CD4-positive, CD25-positive, alpha-beta regulatory T cell (primary cell): Measurements from ENCODE around the gene SMPD1. TPM values are rescaled to one million over a fixed set of nuclear protein-coding genes. Genes with fewer than 3 reads are reported as not detected.

Experiments used
- ATAC-seq, 2 donors: fragments of 150-1000 bp; cut with Tn5 transposase; one replicate each; pipeline ENCODE4 v1.10.0; 2021; ENCODE audit warnings: low read depth in 2 of 2, moderate number of reproducible peaks in 2 of 2, moderate library complexity in 1 of 2
- DNase-seq, 3 donors: peaks; one replicate each; pipeline versions ENCODE4 v3.0.0 to v3.0.0-alpha.2; 2012 to 2022; ENCODE audit warnings: mixed read lengths in 1 of 3
- H3K27ac ChIP-seq: one replicate; pipeline ENCODE4 v1.7.0; 2013; ENCODE audit warnings: mild to moderate bottlenecking, low read length; ENCODE audit not compliant: insufficient read depth, poor library complexity, severe bottlenecking
- H3K27me3 ChIP-seq: one replicate; pipeline ENCODE4 v1.7.0; 2013; ENCODE audit warnings: low read length; ENCODE audit not compliant: control insufficient read depth, insufficient read depth
- H3K36me3 ChIP-seq: one replicate; pipeline ENCODE4 v1.7.0; 2013; ENCODE audit warnings: mild to moderate bottlenecking, low read length, moderate library complexity; ENCODE audit not compliant: control insufficient read depth, insufficient read depth
- H3K4me1 ChIP-seq: 2 replicates; pipeline ENCODE4 v1.7.0; 2013; ENCODE audit warnings: mild to moderate bottlenecking, low read length; ENCODE audit not compliant: insufficient read depth, control insufficient read depth, poor library complexity, severe bottlenecking
- H3K4me3 ChIP-seq: one replicate; pipeline ENCODE4 v1.7.0; 2013; ENCODE audit warnings: low read depth, mild to moderate bottlenecking, low read length, moderate library complexity
- H3K9me3 ChIP-seq, 2 experiments: 1 replicate in 1 of 2; 2 replicates in 1 of 2; pipeline ENCODE4 v1.7.0; 2013; ENCODE audit warnings: low read length in 2 of 2, mild to moderate bottlenecking in 1 of 2, moderate library complexity in 1 of 2; ENCODE audit not compliant: control insufficient read depth in 2 of 2
- H3K27ac Mint-ChIP-seq, 3 donors: one replicate each; pipeline ENCODE4 v1.8.0; 2020 to 2022; ENCODE audit warnings: mild to moderate bottlenecking in 3 of 3, mixed read lengths in 3 of 3, moderate library complexity in 2 of 3
- H3K27me3 Mint-ChIP-seq: one replicate; pipeline ENCODE4 v1.8.0; 2022; ENCODE audit warnings: mild to moderate bottlenecking, mixed read lengths
- H3K36me3 Mint-ChIP-seq: one replicate; pipeline ENCODE4 v1.8.0; 2020; ENCODE audit warnings: mixed read lengths
- H3K4me1 Mint-ChIP-seq, 4 donors: one replicate each; pipeline ENCODE4 v1.8.0; 2020 to 2022; ENCODE audit warnings: mixed read lengths in 4 of 4, mild to moderate bottlenecking in 1 of 4
- H3K4me3 Mint-ChIP-seq, 4 donors: one replicate each; pipeline ENCODE4 v1.8.0; 2020 to 2022; ENCODE audit warnings: mild to moderate bottlenecking in 4 of 4, mixed read lengths in 4 of 4, moderate library complexity in 3 of 4
- H3K9me3 Mint-ChIP-seq, 7 donors: one replicate each; pipeline ENCODE4 v1.8.0; 2020 to 2022; ENCODE audit warnings: mixed read lengths in 7 of 7, mild to moderate bottlenecking in 3 of 7, moderate library complexity in 2 of 7
- polyA plus RNA-seq, 4 donors: library from polyadenylated mRNA; unstranded; fragments of 300-500 nt; fragmentation: Illumina TruSeq; gene quantifications; one replicate each; pipeline ENCODE4 v1.2.3, GENCODE V29; 2021
- total RNA-seq: library from RNA; stranded (reverse); gene quantifications from one replicate; pipeline ENCODE4 v1.2.3, GENCODE V29; 2022

Gene SMPD1
- total and polyA plus RNA-seq, 5 donors from 2014 or later = 11.4 to 43.7 (median 13.5) TPM

DNA sequence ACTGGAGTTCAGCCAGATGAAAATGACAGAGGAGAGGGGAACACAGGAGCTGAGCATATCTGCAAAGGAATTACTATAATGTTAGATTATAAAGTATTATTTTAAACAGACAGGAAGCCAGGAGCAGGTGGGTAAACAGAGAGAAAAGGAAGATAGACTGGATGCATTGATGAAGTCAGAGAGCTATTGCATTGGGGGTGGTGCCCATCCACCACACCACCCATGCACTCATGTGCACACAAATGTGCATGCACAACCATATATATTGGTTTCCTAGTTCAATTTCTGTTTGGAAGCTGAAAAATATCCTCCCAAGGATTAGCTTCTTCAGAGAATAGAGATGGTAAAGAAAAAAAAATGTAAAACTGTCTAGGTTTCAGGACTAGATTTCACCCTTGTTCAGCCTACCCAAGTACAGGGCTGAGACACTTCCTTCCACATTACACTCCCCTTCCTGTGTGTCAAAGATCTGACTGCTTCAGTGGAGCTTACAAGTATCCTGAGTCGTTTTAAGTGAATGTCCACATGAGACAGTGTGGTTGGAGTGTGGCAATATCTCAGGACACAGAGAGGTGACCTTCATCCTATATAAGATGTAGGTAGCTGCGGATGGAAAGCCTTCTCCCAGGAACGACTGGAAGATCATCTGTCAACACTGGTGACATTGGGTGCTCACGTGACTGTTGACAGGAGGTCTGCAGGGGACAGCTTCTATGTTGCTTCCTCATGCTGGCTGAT lies 12.2 kb upstream of the SMPD1 start:
- H3K9me3 ChIP-seq = no peaks in the 10 kb centered on the region
- Mint-ChIP-seq H3K9me3 (no peaks in the 10 kb centered on the region), H3K27me3 (no peaks in the 10 kb centered on the region), H3K27ac (peak overlapping the region; percentile 74 to 82 (median 81)), H3K36me3 (no peaks in the 10 kb centered on the region), H3K4me1 (peaks cover 4 to 33% (median 20%) of the 10 kb centered on the region in 4 donors), H3K4me3 (peak overlapping the region in 3 of 4 donors; percentile 33 to 74 (median 44))
- H3K36me3 ChIP-seq = no peaks in the 10 kb centered on the region
- peaks cover 19% of the 10 kb centered on the region for H3K4me1 ChIP-seq
- H3K27ac ChIP-seq = no peak overlapping the region
- no peaks in the 10 kb centered on the region for H3K27me3 ChIP-seq
- ATAC-seq = peak; percentile 75 to 82
- peak in 1 of 3 donors; percentile 77 for DNase-seq
- peak overlapping the region; percentile 38 for H3K4me3 ChIP-seq

DNA sequence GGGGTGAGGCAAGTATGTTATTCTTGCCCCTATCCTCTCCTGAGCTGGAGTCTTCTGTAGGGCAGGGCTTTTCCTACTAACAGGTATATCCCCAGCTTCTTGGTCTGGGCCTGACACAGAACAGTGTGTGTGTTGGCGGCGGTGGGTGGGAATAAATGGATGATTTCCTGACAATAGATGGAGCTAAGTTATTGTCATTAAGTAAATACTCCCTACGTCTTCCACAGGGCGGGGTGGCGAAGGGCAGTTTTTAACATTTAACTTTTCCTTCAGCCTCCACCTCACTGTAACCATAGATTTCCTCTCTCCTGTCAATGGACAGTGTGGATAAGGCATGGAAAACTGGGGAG lies 11.7 kb upstream of the SMPD1 start:
- Mint-ChIP-seq H3K27ac (peak overlapping the region; percentile 74 to 81 (median 81)), H3K4me1 (peaks cover 4 to 33% (median 22%) of the 10 kb centered on the region in 4 donors), H3K36me3 (no peaks in the 10 kb centered on the region), H3K4me3 (peak overlapping the region in 3 of 4 donors; percentile 33 to 74 (median 44)), H3K9me3 (no peaks in the 10 kb centered on the region), H3K27me3 (no peaks in the 10 kb centered on the region)
- ATAC-seq (no peak), DNase-seq (no peak)
- Histone ChIP-seq H3K27ac (no peak overlapping the region), H3K9me3 (no peaks in the 10 kb centered on the region), H3K36me3 (no peaks in the 10 kb centered on the region), H3K4me1 (peaks cover 19% of the 10 kb centered on the region), H3K4me3 (no peak overlapping the region), H3K27me3 (no peaks in the 10 kb centered on the region)

DNA sequence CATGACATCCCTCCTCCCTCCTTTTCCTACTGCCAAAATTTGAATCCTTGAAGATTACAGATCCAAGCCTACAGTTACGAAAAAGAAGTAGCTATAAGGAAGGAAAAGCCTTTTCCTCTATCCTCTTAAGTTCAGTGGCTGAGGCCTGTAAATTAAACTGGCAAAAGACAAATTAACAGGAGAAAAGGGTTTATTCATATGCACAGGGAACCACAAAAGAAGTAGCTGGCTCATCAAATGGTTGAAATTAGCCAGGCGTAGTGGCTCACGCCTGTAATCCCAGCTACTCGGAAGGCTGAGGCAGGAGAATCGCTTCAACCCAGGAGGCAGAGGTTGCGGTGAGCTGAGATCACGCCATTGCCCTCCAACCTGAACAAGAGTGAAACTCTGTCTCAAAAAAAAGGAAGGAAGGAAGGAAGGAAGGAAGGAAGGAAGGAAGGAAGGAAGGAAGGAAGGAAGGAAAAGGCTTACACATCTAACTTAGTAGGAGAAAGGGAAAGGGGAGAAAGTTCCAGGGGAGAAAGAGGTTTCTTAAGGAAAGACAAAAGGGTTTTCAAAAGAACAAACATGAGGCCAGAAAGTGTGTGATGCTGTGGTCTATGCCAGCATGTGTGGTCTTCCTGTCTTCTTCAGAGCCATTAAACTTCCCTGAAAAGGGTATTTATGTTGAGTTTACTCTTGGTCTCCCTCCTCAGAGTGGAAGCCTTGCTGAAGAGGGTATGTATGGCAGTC lies 5.1 kb upstream of the SMPD1 start:
- H3K4me1 ChIP-seq = peaks cover 9% of the 10 kb centered on the region
- H3K27me3 ChIP-seq = no peaks in the 10 kb centered on the region
- no peak for DNase-seq

DNA sequence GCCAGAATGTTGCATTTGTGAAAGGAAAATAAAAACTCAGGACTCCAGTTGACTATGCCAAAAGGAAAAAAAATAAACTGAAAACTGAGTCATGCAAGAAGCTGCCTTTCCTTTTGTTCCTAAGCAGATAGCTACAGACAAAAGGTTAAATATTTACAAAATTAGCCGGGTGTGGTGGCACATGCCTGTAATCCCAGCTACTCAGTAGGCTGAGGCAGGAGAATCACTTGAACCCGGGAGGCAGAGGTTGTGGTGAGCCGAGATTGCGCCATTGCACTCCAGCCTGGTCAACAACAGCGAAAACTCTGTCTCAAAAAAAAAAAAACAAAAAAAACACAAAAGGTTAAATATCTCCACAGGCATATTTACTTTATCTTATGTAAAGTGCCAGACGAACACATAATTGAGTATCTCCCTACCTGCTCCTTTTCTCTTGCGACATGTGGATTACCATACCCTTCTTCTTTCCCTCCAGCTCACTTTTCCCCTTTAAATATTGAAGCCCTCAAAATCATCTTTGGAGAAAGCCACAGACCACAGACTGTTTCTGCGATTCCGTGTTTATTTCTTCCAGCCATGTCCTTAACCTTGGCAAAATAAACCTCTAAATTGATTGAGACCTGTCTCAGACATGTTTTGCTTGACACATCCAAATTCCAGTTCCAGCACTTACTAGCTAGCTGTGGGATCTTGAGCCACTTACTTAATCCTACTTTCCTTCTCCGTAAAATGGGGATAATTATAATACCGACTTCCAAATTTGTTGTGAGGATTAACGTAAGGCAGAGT lies 2.3 kb upstream of the SMPD1 start:
- no peak for DNase-seq
- H3K27ac Mint-ChIP-seq = peak overlapping the region; percentile 26 to 90 (median 72)
- no peak for ATAC-seq

More for the DNA sequence above, 5.1 kb upstream of the SMPD1 start:
- Mint-ChIP-seq H3K9me3 (no peaks in the 10 kb centered on the region), H3K36me3 (no peaks in the 10 kb centered on the region), H3K27me3 (no peaks in the 10 kb centered on the region), H3K4me3 (peak overlapping the region in 1 of 4 donors; percentile 7), H3K4me1 (peaks cover 13 to 35% (median 23%) of the 10 kb centered on the region in 4 donors), H3K27ac (peak overlapping the region in 2 of 3 donors; percentile 65 to 69)
- Histone ChIP-seq H3K4me3 (no peak overlapping the region), H3K9me3 (no peaks in the 10 kb centered on the region), H3K36me3 (no peaks in the 10 kb centered on the region), H3K27ac (no peak overlapping the region)
- ATAC-seq = no peak

DNA sequence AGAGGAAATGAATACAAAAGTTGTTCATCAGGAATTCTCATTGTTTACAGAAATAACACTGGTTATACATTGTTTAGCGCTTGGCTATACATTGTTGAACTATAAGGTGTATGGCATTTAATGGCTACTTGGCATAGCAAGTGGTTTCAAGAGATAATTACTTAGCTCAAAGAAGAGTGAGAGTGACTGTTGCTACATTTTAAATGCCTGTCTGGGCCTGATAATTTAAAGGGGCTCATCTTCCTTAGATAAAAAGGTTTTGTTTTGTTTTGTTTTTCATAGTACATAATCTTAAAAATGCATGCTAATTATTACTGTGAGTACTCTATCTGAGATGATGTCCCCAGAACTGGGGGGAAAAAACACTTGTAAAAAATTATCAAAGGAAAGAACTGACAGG lies 1.5 kb upstream of the SMPD1 start:
- no peaks in the 10 kb centered on the region for H3K9me3 Mint-ChIP-seq
- H3K4me1 Mint-ChIP-seq = peaks cover 22 to 58% (median 43%) of the 10 kb centered on the region in 4 donors
- H3K36me3 ChIP-seq = peaks cover 9% of the 10 kb centered on the region
- H3K4me3 ChIP-seq = no peak overlapping the region
- peak overlapping the region in 3 of 4 donors; percentile 35 to 97 (median 91) for H3K4me3 Mint-ChIP-seq
- no peaks in the 10 kb centered on the region for H3K27me3 Mint-ChIP-seq
- H3K36me3 Mint-ChIP-seq = peaks cover 10% of the 10 kb centered on the region
- H3K9me3 ChIP-seq = no peaks in the 10 kb centered on the region
- H3K27ac Mint-ChIP-seq = peak overlapping the region in 2 of 3 donors; percentile 90 to 97
- no peaks in the 10 kb centered on the region for H3K27me3 ChIP-seq
- H3K4me1 ChIP-seq = peaks cover 40% of the 10 kb centered on the region
- ATAC-seq = no peak
- no peak overlapping the region for H3K27ac ChIP-seq
- DNase-seq = no peak

More for the DNA sequence above, 2.3 kb upstream of the SMPD1 start:
- Histone ChIP-seq H3K27ac (no peak overlapping the region), H3K4me3 (no peak overlapping the region), H3K36me3 (peaks cover 1% of the 10 kb centered on the region), H3K27me3 (no peaks in the 10 kb centered on the region), H3K4me1 (peaks cover 33% of the 10 kb centered on the region), H3K9me3 (no peaks in the 10 kb centered on the region)
- Mint-ChIP-seq H3K4me1 (peaks cover 22 to 53% (median 38%) of the 10 kb centered on the region in 4 donors), H3K27me3 (no peaks in the 10 kb centered on the region), H3K4me3 (peak overlapping the region in 1 of 4 donors; percentile 97), H3K36me3 (peaks cover 7% of the 10 kb centered on the region), H3K9me3 (no peaks in the 10 kb centered on the region)

DNA sequence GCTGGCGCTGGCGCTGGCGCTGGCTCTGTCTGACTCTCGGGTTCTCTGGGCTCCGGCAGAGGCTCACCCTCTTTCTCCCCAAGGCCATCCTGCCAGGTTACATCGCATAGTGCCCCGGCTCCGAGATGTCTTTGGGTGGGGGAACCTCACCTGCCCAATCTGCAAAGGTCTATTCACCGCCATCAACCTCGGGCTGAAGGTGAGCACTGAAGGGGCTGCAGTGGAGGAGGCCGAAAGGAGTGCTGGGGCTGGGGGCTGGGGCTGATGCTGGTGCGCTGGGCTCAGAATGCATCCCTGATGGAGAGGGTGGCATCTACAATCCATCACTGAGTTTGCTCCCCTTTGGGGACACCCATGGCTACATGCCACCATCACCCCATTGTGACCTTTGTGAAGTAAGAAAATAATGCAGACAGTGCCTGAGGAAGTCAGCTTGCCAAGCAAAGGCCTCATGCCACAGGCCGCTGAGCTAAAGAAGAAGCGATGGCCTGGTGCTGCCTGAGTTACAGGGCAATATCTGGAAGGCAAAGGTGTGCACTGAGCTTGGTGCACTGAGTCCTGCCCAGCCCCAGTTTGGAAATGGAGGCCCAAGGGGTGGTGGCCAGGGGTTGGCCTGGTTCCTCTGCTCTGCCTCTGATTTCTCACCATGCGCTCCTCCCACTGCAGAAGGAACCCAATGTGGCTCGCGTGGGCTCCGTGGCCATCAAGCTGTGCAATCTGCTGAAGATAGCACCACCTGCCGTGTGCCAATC lies 620 bp downstream of the SMPD1 start:
- Histone ChIP-seq H3K9me3 (no peaks in the 10 kb centered on the region), H3K27ac (peak overlapping the region; percentile 91), H3K4me1 (peaks cover 45% of the 10 kb centered on the region), H3K36me3 (peaks cover 16% of the 10 kb centered on the region), H3K27me3 (no peaks in the 10 kb centered on the region), H3K4me3 (peak overlapping the region; percentile 86)
- no peaks in the 10 kb centered on the region for H3K27me3 Mint-ChIP-seq
- H3K9me3 Mint-ChIP-seq = no peaks in the 10 kb centered on the region
- ATAC-seq = no peak
- H3K4me3 Mint-ChIP-seq = peak overlapping the region; percentile 91 to 97 (median 94)
- H3K27ac Mint-ChIP-seq = peak overlapping the region; percentile 86 to 97 (median 95)
- peak in 2 of 3 donors; percentile 33 to 38 for DNase-seq
- peaks cover 12% of the 10 kb centered on the region for H3K36me3 Mint-ChIP-seq
- peaks cover 22 to 69% (median 39%) of the 10 kb centered on the region in 4 donors for H3K4me1 Mint-ChIP-seq
